H1 (cell line): ENCODE measurements around the gene SNAPC3. TPM values are rescaled to one million over a fixed set of nuclear protein-coding genes. Genes with fewer than 3 reads are reported as not detected.

Experiments used
- CTCF ChIA-PET: fragments of 300-600 bp; sonication (Branson Sonifier 250); formaldehyde crosslinking; loops from one replicate; lab custom pipeline; 2021; ENCODE audit not compliant: partially characterized antibody; lab: Charles Lee
- POLR2A ChIA-PET: fragments of 300-600 bp; sonication (Branson Sonifier 250); formaldehyde crosslinking; loops from one replicate; lab custom pipeline; 2021; ENCODE audit warnings: inconsistent platforms; ENCODE audit not compliant: partially characterized antibody; lab: Charles Lee
- DNase-seq, 2 experiments: peaks; one replicate each; pipeline versions ENCODE4 v3.0.0 to v3.0.0-alpha.2; 2010 to 2022; ENCODE audit warnings: low spot score in 2 of 2, low read depth in 1 of 2, mixed read lengths in 1 of 2
- FAIRE-seq: peaks from 2 replicates; lab custom pipeline; 2011; peaks lifted over from hg19 to GRCh38; lab: Jason Lieb, UNC
- H2AFZ ChIP-seq: 2 replicates; pipeline ENCODE4 v1.8.1; 2012; ENCODE audit warnings: low read length, inconsistent platforms
- H2AK5ac ChIP-seq: 2 replicates; pipeline ENCODE4 v1.6.1; 2013; ENCODE audit warnings: low read depth, low read length
- H2BK120ac ChIP-seq: replicated peaks from 2 replicates; pipeline ENCODE3; 2013; ENCODE audit warnings: low read depth, low read length, inconsistent platforms
- H2BK12ac ChIP-seq: 2 replicates; pipeline ENCODE4 v1.6.1; 2013; ENCODE audit warnings: low read depth, low read length
- H2BK15ac ChIP-seq: 2 replicates; pipeline ENCODE4 v1.6.1; 2013; ENCODE audit warnings: low read length
- H2BK20ac ChIP-seq: 2 replicates; pipeline ENCODE4 v1.6.1; 2013; ENCODE audit warnings: low read length
- H2BK5ac ChIP-seq: 2 replicates; pipeline ENCODE4 v1.6.1; 2013; ENCODE audit warnings: low read depth, low read length
- H3K14ac ChIP-seq: 2 replicates; pipeline ENCODE4 v1.6.1; 2013; ENCODE audit warnings: inconsistent platforms; ENCODE audit not compliant: insufficient read length
- H3K18ac ChIP-seq: 2 replicates; pipeline ENCODE4 v1.6.1; 2013; ENCODE audit warnings: low read length; ENCODE audit errors: extremely low read depth
- H3K23ac ChIP-seq: 2 replicates; pipeline ENCODE4 v1.6.1; 2013; ENCODE audit warnings: inconsistent platforms; ENCODE audit not compliant: insufficient read length
- H3K23me2 ChIP-seq: 2 replicates; pipeline ENCODE4 v1.6.1; 2013; ENCODE audit warnings: low read depth, low read length
- H3K27ac ChIP-seq: 2 replicates; pipeline ENCODE4 v1.6.1; 2011; ENCODE audit warnings: low read depth, low read length, inconsistent platforms
- H3K27me3 ChIP-seq, 4 experiments: replicated peaks in 1 of 4; 1 replicate in 1 of 4; 2 replicates in 3 of 4; pipeline versions ENCODE4 v1.6.1 to v1.8.1; 2011 to 2013; ENCODE audit warnings: low read length in 3 of 4, mild to moderate bottlenecking in 3 of 4, inconsistent platforms in 2 of 4, mixed read lengths in 2 of 4, moderate library complexity in 1 of 4; ENCODE audit not compliant: control insufficient read depth in 3 of 4, insufficient read depth in 3 of 4; ENCODE audit errors: extremely low read depth in 1 of 4
- H3K36me3 ChIP-seq, 4 experiments: 2 replicates each; pipeline versions ENCODE4 v1.6.1 to v1.8.1; 2011 to 2013; ENCODE audit warnings: mild to moderate bottlenecking in 4 of 4, low read length in 3 of 4, moderate library complexity in 2 of 4, control low read depth in 1 of 4, inconsistent platforms in 1 of 4; ENCODE audit not compliant: insufficient read depth in 4 of 4, control insufficient read depth in 2 of 4
- H3K4ac ChIP-seq: replicated peaks from 2 replicates; pipeline ENCODE3; 2013; ENCODE audit warnings: low read length, low read depth, mixed read lengths, inconsistent platforms; ENCODE audit not compliant: insufficient read length
- H3K4me1 ChIP-seq, 4 experiments: replicated peaks in 1 of 4; 1 replicate in 1 of 4; 2 replicates in 3 of 4; pipeline versions ENCODE4 v1.6.1 to v1.8.1; 2011 to 2013; ENCODE audit warnings: low read length in 3 of 4, inconsistent platforms in 2 of 4, mixed read lengths in 1 of 4; ENCODE audit not compliant: insufficient read depth in 4 of 4, control insufficient read depth in 3 of 4
- H3K4me2 ChIP-seq, 2 experiments: 2 replicates each; pipeline versions ENCODE4 v1.6.1 to v1.8.1; 2011 to 2013; ENCODE audit warnings: low read depth in 2 of 2, low read length in 2 of 2, control low read depth in 1 of 2, inconsistent platforms in 1 of 2, mild to moderate bottlenecking in 1 of 2; ENCODE audit not compliant: insufficient read depth in 1 of 2
- H3K4me3 ChIP-seq, 4 experiments: fragments of 200-600, 300-600 bp in 1 of 4; sonication (generic), shearing (Covaris generic), sonication (Bioruptor Twin) in 1 of 4; 2 replicates each; pipeline versions ENCODE4 v1.5.1 to v1.8.1; 2011 to 2016; ENCODE audit warnings: low read length in 4 of 4, low read depth in 3 of 4, control low read depth in 2 of 4, inconsistent platforms in 2 of 4, mild to moderate bottlenecking in 2 of 4, mixed read lengths in 1 of 4, moderate library complexity in 1 of 4; ENCODE audit not compliant: insufficient read depth in 2 of 4; ENCODE audit errors: extremely low read depth in 1 of 4
- H3K56ac ChIP-seq: replicated peaks from 2 replicates; pipeline ENCODE3; 2013; ENCODE audit warnings: low read depth, mild to moderate bottlenecking, mixed read lengths, low read length, inconsistent platforms; ENCODE audit not compliant: insufficient read length
- H3K79me1 ChIP-seq: 2 replicates; pipeline ENCODE4 v1.6.1; 2013; ENCODE audit warnings: low read depth, low read length, control low read depth
- H3K79me2 ChIP-seq, 2 experiments: 2 replicates each; pipeline versions ENCODE4 v1.6.1 to v1.8.1; 2012 to 2013; ENCODE audit warnings: low read length in 2 of 2, mild to moderate bottlenecking in 2 of 2, inconsistent platforms in 1 of 2; ENCODE audit not compliant: insufficient read depth in 2 of 2, control insufficient read depth in 1 of 2
- H3K9ac ChIP-seq, 4 experiments: replicated peaks in 1 of 4; 1 replicate in 1 of 4; 2 replicates in 3 of 4; pipeline versions ENCODE4 v1.6.1 to v1.8.1; 2011 to 2013; ENCODE audit warnings: low read depth in 3 of 4, low read length in 3 of 4, control low read depth in 2 of 4, mild to moderate bottlenecking in 2 of 4, moderate library complexity in 2 of 4, inconsistent platforms in 1 of 4; ENCODE audit errors: extremely low read depth in 1 of 4
- H3K9me3 ChIP-seq, 2 experiments: 2 replicates each; pipeline versions ENCODE4 v1.6.1 to v1.8.1; 2012 to 2013; ENCODE audit warnings: mild to moderate bottlenecking in 2 of 2, moderate library complexity in 2 of 2, control low read depth in 1 of 2, inconsistent platforms in 1 of 2, low read depth in 1 of 2, low read length in 1 of 2, mixed read lengths in 1 of 2; ENCODE audit not compliant: insufficient read depth in 2 of 2
- H4K20me1 ChIP-seq, 2 experiments: replicated peaks in 1 of 2; 2 replicates each; pipeline versions ENCODE3 to v1.8.1; 2011 to 2013; ENCODE audit warnings: inconsistent platforms in 2 of 2, low read length in 2 of 2, mild to moderate bottlenecking in 1 of 2; ENCODE audit not compliant: insufficient read depth in 2 of 2, control insufficient read depth in 1 of 2
- H4K5ac ChIP-seq: 2 replicates; pipeline ENCODE4 v1.6.1; 2013; ENCODE audit warnings: low read length, low read depth, mixed read lengths, inconsistent platforms; ENCODE audit not compliant: insufficient read length
- H4K8ac ChIP-seq: 2 replicates; pipeline ENCODE4 v1.8.0; 2013; ENCODE audit warnings: mild to moderate bottlenecking, moderate library complexity, low read length, inconsistent platforms; ENCODE audit not compliant: insufficient read depth; ENCODE audit errors: extremely low read depth
- H4K91ac ChIP-seq: replicated peaks from 2 replicates; pipeline ENCODE3; 2013; ENCODE audit warnings: low read length, mixed read lengths, inconsistent platforms; ENCODE audit not compliant: insufficient read length
- CREB1 ChIP-seq: IDR thresholded peaks from 2 replicates; pipeline ENCODE4 v1.6.1; 2012; ENCODE audit warnings: inconsistent platforms
- POLR2A ChIP-seq, 2 experiments: IDR thresholded peaks; 1 replicate in 1 of 2; 2 replicates in 1 of 2; pipeline ENCODE4 v1.6.1; 2011; ENCODE audit warnings: low read depth in 2 of 2, low read length in 2 of 2, mild to moderate bottlenecking in 2 of 2; ENCODE audit errors: control extremely low read depth in 1 of 2
- POLR2AphosphoS5 ChIP-seq: IDR thresholded peaks from 2 replicates; pipeline ENCODE4 v1.6.1; 2011; ENCODE audit warnings: low read depth, low read length
- TAF7 ChIP-seq: optimal IDR thresholded peaks from 2 replicates; pipeline ENCODE3; 2011; ENCODE audit warnings: low read depth, mild to moderate bottlenecking, inconsistent platforms, low read length, moderate library complexity, borderline replicate concordance
- WGBS, 2 experiments: shearing (Covaris generic) in 1 of 2; methylation state at CpG; one replicate each; pipeline versions ENCODE4 v1.1.6 to v1.1.7; 2013 to 2015; ENCODE audit warnings: low lambda C conversion rate in 2 of 2, mixed read lengths in 2 of 2, inconsistent platforms in 1 of 2, low coverage in 1 of 2, missing lambda C conversion rate in 1 of 2; ENCODE audit not compliant: insufficient replicate concordance in 2 of 2, insufficient coverage in 1 of 2, insufficient read length in 1 of 2; ENCODE audit errors: extremely low coverage in 1 of 2, missing lambda C conversion rate in 1 of 2; 5-methylcytosine and 5-hydroxymethylcytosine counted together
- polyA plus RNA-seq, 7 experiments: library from polyadenylated mRNA; depleted of rRNA in 3 of 7; stranded (reverse) in 5 of 7; unstranded in 2 of 7; fragments of >200 nt in 5 of 7; fragments of 200-250 nt in 2 of 7; gene quantifications; 1 replicate in 5 of 7; 2 replicates in 1 of 7; 4 replicates in 1 of 7; pipeline versions ENCODE4 v1.2.1 to v1.2.3, GENCODE V29; 2011 to 2013; ENCODE audit warnings: missing spikeins in 2 of 7, mixed read lengths in 2 of 7
- total RNA-seq: library from RNA; stranded (reverse); fragmentation: NEBNext Ultra II Directional; extraction: Animal tissue kit (Norgen Biotek cat#: 25700); gene quantifications from 2 replicates; pipeline ENCODE4 v1.2.1, GENCODE V29; 2021

The SNAPC3 gene
- total and polyA plus RNA-seq, 2 of the 8 experiments (the other 6 are each of a cell fraction or from before 2014, with no cell fraction given), result 11.9 to 25.8 TPM

- Histone ChIP-seq H3K27me3 (no peaks in the 10 kb centered on the region), H3K56ac (no peak overlapping the region), H2AK5ac (no peak overlapping the region), H3K79me2 (peaks cover 43 to 100% of the 10 kb centered on the region in 2 experiments), H2BK5ac (no peak overlapping the region), H3K4me3 (no peak overlapping the region), H2AFZ (no peak overlapping the region), H3K23me2 (no peaks in the 10 kb centered on the region), H2BK120ac (no peak overlapping the region), H3K9ac (no peak overlapping the region), H4K20me1 (peaks cover 21 to 29% of the 10 kb centered on the region in 2 experiments), H3K27ac (no peak overlapping the region), H2BK12ac (no peak overlapping the region), H3K4ac (no peak overlapping the region), H4K8ac (no peak overlapping the region), H4K91ac (no peak overlapping the region), H2BK20ac (no peak overlapping the region), H3K4me1 (no peaks in the 10 kb centered on the region), H3K18ac (no peak overlapping the region), H3K14ac (no peak overlapping the region), H3K9me3 (no peaks in the 10 kb centered on the region), H3K4me2 (no peak overlapping the region), H2BK15ac (no peak overlapping the region), H4K5ac (no peak overlapping the region), H3K79me1 (no peaks in the 10 kb centered on the region; the same call in 1 of the 2 replicates), H3K36me3 (peaks cover 20 to 91% (median 61%) of the 10 kb centered on the region in 4 experiments), H3K23ac (no peak overlapping the region)
- 85% methylated on average over 5 of the region's 5 CpGs; no CpG with 5 or more reads in 1 of the 2 experiments for WGBS, 2 experiments
- TF ChIP-seq POLR2AphosphoS5, result peak; percentile 65; the same call in 1 of the 2 replicates
- no peak for TF ChIP-seq CREB1
- TF ChIP-seq POLR2A (IDR thresholded peaks at IDR 0.05; ENCODE audit: control extremely low read depth in 1 of 2, low read depth in 2 of 2, low read length in 2 of 2), result 0 out of 3 replicates have a peak, but pooled peaks of 1 of the 2 experiments have one; percentile 6
- no peak for TF ChIP-seq TAF7
- FAIRE-seq (no peak), DNase-seq (no peak)
- POLR2A ChIA-PET, result interaction anchor here (0.7 to 8.7 kb wide), 9 partner anchors 8 to 52 kb away, joined by 3 to 133 read pairs (median 3); partner anchors contain the start of gene PSIP1
- CTCF ChIA-PET, result interaction anchor here (1.0 to 1.3 kb wide), 3 partner anchors 8 to 31 kb away, joined by 3 read pairs; no protein-coding TSS in a partner anchor
Observed at GRCh38 chr9:15501803-15502202, 79.1 kb downstream of the SNAPC3 start.
